Transverse colon (tissue), 4 donors: Measurements from ENCODE around the gene TNS3. TPM values are rescaled to one million over a fixed set of nuclear protein-coding genes. Genes with fewer than 3 reads are reported as not detected.

Experiments used
- DNase-seq: peaks from one replicate; pipeline ENCODE4 v3.0.0-alpha.2; 2019
- H3K27ac ChIP-seq, 4 donors: fragments of 200-600 bp; sonication (generic); 2 replicates each; pipeline ENCODE4 v1.5.1; 2016 to 2018; ENCODE audit warnings: inconsistent platforms in 4 of 4
- H3K27me3 ChIP-seq: fragments of 200-600 bp; sonication (generic); 2 replicates; pipeline ENCODE4 v1.5.1; 2017; ENCODE audit warnings: inconsistent platforms
- H3K36me3 ChIP-seq, 4 donors: fragments of 200-600 bp; sonication (generic); 2 replicates each; pipeline ENCODE4 v1.5.1; 2017 to 2019; ENCODE audit warnings: inconsistent platforms in 4 of 4
- H3K4me1 ChIP-seq, 4 donors: fragments of 200-600 bp; sonication (generic); 2 replicates each; pipeline ENCODE4 v1.5.1; 2017 to 2020; ENCODE audit warnings: inconsistent platforms in 4 of 4
- H3K4me3 ChIP-seq, 4 donors: fragments of 200-600 bp; sonication (generic); 1 replicate in 1 of 4; 2 replicates in 3 of 4; pipeline versions ENCODE4 v1.5.1 to v1.6.1; 2017 to 2019; ENCODE audit warnings: inconsistent platforms in 4 of 4
- H3K9me3 ChIP-seq, 2 donors: fragments of 200-600 bp; sonication (generic); 2 replicates each; pipeline ENCODE4 v1.5.1; 2017 to 2019; ENCODE audit warnings: inconsistent platforms in 2 of 2
- EP300 ChIP-seq: sonication (generic); formaldehyde crosslinking; IDR thresholded peaks from one replicate; pipeline ENCODE4 v1.6.1; 2017; ENCODE audit warnings: antibody characterized with exemption, low read depth
- POLR2A ChIP-seq: fragments of 450-650 bp; IDR thresholded peaks from one replicate; pipeline ENCODE4 v1.6.1; 2016; ENCODE audit warnings: antibody characterized with exemption, mild to moderate bottlenecking, moderate library complexity
- POLR2AphosphoS5 ChIP-seq, 3 donors: sonication (generic); formaldehyde crosslinking; IDR thresholded peaks; one replicate each; pipeline ENCODE4 v1.6.1; 2016; ENCODE audit warnings: antibody characterized with exemption in 3 of 3
- WGBS, 2 donors: methylation state at CpG; one replicate each; pipeline ENCODE4 v1.1.5; 2018; ENCODE audit warnings: low coverage in 1 of 2; 5-methylcytosine and 5-hydroxymethylcytosine counted together
- in situ Hi-C, 4 donors: fragments of 200-750 bp; cut with MboI; loops; one replicate each; pipeline versions ENCODE4 v1.15.0 to v1.15.1; 2017; ENCODE audit warnings: low sequenced_read_pairs in 3 of 4, low pct_ligation_motif_present in 1 of 4, low pct_unique_long_range_greater_than_20kb in 1 of 4
- intact Hi-C: fragments of 100-400 bp; cut with DNase I; formaldehyde crosslinking; loops from one replicate; pipeline ENCODE4 v1.15.1; 2023; ENCODE audit warnings: low total_unique reads
- total RNA-seq, 4 donors: library from RNA; depleted of rRNA; stranded (reverse); fragments of >200 nt; gene quantifications; one replicate each; pipeline ENCODE4 v1.1.0, GENCODE V29; 2016
- TF ChIP-seq, protein P1 (sequence below), 5 experiments: fragments of 200-600 bp in 3 of 5; fragments of 450-650 bp in 2 of 5; sonication (generic) in 3 of 5; IDR thresholded peaks; 1 replicate in 2 of 5; 2 replicates in 3 of 5; pipeline ENCODE4 v1.5.1; 2016 to 2017; ENCODE audit warnings: antibody characterized with exemption in 5 of 5, inconsistent platforms in 3 of 5, mild to moderate bottlenecking in 2 of 5, moderate library complexity in 1 of 5

The TNS3 gene
- total RNA-seq, 4 donors from 2014 or later, result 58.5 to 104 (median 72.7) TPM

- peak overlapping the region; percentile 80 to 93 (median 90) for H3K27ac ChIP-seq
- H3K9me3 ChIP-seq, result no peaks in the 10 kb centered on the region
- in situ Hi-C loops, result loop anchor here in 2 of 4 donors (25.0 kb wide), 2 partner anchors 119 to 231 kb away; no protein-coding TSS in a partner anchor
- intact Hi-C loops, result no loop called here
- no peaks in the 10 kb centered on the region for H3K36me3 ChIP-seq
- H3K4me3 ChIP-seq, result peak overlapping the region; percentile 73 to 95 (median 80)
- no peaks in the 10 kb centered on the region for H3K27me3 ChIP-seq
- peaks cover 7 to 57% (median 37%) of the 10 kb centered on the region in 4 donors for H3K4me1 ChIP-seq
- DNase-seq, result peak; percentile 63
- TF ChIP-seq, protein P1, sequence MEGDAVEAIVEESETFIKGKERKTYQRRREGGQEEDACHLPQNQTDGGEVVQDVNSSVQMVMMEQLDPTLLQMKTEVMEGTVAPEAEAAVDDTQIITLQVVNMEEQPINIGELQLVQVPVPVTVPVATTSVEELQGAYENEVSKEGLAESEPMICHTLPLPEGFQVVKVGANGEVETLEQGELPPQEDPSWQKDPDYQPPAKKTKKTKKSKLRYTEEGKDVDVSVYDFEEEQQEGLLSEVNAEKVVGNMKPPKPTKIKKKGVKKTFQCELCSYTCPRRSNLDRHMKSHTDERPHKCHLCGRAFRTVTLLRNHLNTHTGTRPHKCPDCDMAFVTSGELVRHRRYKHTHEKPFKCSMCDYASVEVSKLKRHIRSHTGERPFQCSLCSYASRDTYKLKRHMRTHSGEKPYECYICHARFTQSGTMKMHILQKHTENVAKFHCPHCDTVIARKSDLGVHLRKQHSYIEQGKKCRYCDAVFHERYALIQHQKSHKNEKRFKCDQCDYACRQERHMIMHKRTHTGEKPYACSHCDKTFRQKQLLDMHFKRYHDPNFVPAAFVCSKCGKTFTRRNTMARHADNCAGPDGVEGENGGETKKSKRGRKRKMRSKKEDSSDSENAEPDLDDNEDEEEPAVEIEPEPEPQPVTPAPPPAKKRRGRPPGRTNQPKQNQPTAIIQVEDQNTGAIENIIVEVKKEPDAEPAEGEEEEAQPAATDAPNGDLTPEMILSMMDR (IDR thresholded peaks at IDR 0.05), result no peak
- TF ChIP-seq EP300, result no peak
- TF ChIP-seq POLR2AphosphoS5 (IDR thresholded peaks at IDR 0.05), result peak in 1 of 3 donors; percentile 11
- TF ChIP-seq POLR2A, result peak; percentile 27
- WGBS, 2 donors, result no CpG with 5 or more reads among the region's 33 CpGs
These were observed 490 bp downstream of the TNS3 start for GRCh38 chr7:47581438-47581803.

GRCh38 chr7:47580811-47581331, 1.0 kb downstream of the TNS3 start:
- in situ Hi-C loops, result loop anchor here in 2 of 4 donors (25.0 kb wide), 2 partner anchors 119 to 231 kb away; no protein-coding TSS in a partner anchor
- H3K36me3 ChIP-seq, result no peaks in the 10 kb centered on the region
- no peak for DNase-seq
- 0 to 17% methylated on average over 1 to 8 of the region's 15 CpGs for WGBS, 2 donors
- intact Hi-C loops, result no loop called here
- no peak for TF ChIP-seq EP300
- no peak for TF ChIP-seq POLR2A
- TF ChIP-seq, protein P1 (IDR thresholded peaks at IDR 0.05), result no peak
- no peak for TF ChIP-seq POLR2AphosphoS5 (IDR thresholded peaks at IDR 0.05)
- peak overlapping the region; percentile 73 to 95 (median 80) for H3K4me3 ChIP-seq
- no peaks in the 10 kb centered on the region for H3K27me3 ChIP-seq
- H3K4me1 ChIP-seq, result peaks cover 12 to 63% (median 42%) of the 10 kb centered on the region in 4 donors
- H3K9me3 ChIP-seq, result no peaks in the 10 kb centered on the region
- H3K27ac ChIP-seq, result peak overlapping the region; percentile 80 to 93 (median 90)

DNA sequence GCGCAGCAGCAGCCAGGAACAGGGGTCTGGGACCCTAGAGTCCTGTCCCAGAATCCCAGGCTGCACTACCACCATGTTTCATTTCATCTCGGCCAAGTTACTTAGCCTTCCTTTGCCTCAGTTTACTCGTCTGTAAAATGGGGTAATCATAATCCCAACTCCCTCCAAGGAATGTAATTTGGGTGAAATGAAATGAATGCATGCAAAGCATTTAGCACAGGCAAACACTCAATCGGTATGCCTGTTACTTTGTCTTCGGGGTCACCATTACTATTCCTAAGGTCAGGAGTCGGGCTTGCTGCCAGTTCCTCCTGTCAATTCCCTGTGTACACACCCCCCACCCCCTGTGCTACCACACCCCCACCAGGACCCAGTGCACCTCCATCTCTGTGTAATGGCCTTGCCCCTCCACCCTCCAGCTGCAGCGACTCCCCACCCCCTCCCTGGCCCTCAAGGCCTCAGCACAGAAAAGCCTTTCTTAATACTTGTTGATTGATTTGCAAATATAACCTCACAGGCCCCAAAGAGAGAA, 1.7 kb downstream of the TNS3 start:
- H3K27ac ChIP-seq, result peak overlapping the region; percentile 82 to 93 (median 90)
- DNase-seq, result peak; percentile 68
- H3K4me1 ChIP-seq, result peaks cover 15 to 69% (median 45%) of the 10 kb centered on the region in 4 donors
- in situ Hi-C loops, result loop anchor here in 2 of 4 donors (25.0 kb wide), 2 partner anchors 118 to 232 kb away; no protein-coding TSS in a partner anchor
- 39 to 51% methylated on average over 3 to 7 of the region's 7 CpGs for WGBS, 2 donors
- intact Hi-C loops, result no loop called here
- no peaks in the 10 kb centered on the region for H3K36me3 ChIP-seq
- no peaks in the 10 kb centered on the region for H3K27me3 ChIP-seq
- TF ChIP-seq, protein P1 (IDR thresholded peaks at IDR 0.05), result no peak
- TF ChIP-seq POLR2A, result no peak
- no peak for TF ChIP-seq POLR2AphosphoS5 (IDR thresholded peaks at IDR 0.05)
- no peak for TF ChIP-seq EP300
- H3K4me3 ChIP-seq, result peak overlapping the region in 2 of 4 donors; percentile 83 to 95
- H3K9me3 ChIP-seq, result no peaks in the 10 kb centered on the region

DNA sequence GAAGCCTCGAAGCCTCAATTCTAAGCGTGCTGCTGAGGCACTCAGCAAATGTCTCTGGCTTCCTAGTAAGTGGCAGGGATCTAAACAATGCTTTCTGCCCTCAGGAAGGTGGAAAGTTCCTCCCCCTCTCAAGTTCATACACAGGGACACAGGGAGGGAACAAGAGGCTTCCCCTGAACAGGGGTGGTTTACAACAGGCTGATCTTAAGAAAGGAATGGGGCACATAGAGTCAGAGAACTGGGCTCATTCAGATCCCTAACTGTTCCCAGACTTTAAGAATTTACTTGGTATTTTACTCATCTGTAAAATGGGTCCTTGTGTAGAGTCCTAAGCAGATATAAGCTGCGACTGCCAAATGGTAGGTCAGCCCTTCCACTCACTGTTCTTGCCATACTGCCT, 2.5 kb downstream of the TNS3 start:
- in situ Hi-C loops (loop anchor here in 2 of 4 donors (25.0 kb wide), 2 partner anchors 117 to 233 kb away; no protein-coding TSS in a partner anchor), intact Hi-C loops (no loop called here)
- DNase-seq, result no peak
- Histone ChIP-seq H3K4me3 (no peak overlapping the region), H3K4me1 (peaks cover 23 to 76% (median 51%) of the 10 kb centered on the region in 4 donors), H3K27me3 (no peaks in the 10 kb centered on the region), H3K27ac (peak overlapping the region; percentile 82 to 93 (median 90)), H3K36me3 (no peaks in the 10 kb centered on the region), H3K9me3 (no peaks in the 10 kb centered on the region)
- WGBS, 2 donors, result 72 to 82% methylated on average over 3 of the region's 3 CpGs
- no peak for TF ChIP-seq POLR2AphosphoS5 (IDR thresholded peaks at IDR 0.05)
- TF ChIP-seq, protein P1 (IDR thresholded peaks at IDR 0.05), result no peak
- TF ChIP-seq EP300, result no peak
- no peak for TF ChIP-seq POLR2A
